HG02840 (cell line): ENCODE results near the gene SPP1.
"Not testable (repeated sequence)": the region's sequence is repeated elsewhere in the genome, so short reads cannot be mapped to it uniquely, and the experiment has no call there.

Source experiments
- ATAC-seq: cut with Tn5 transposase; IDR thresholded peaks from one replicate; pipeline ENCODE4 v1.9.1; 2021; ENCODE audit warnings: mild to moderate bottlenecking, moderate library complexity, moderate number of reproducible peaks; ENCODE audit not compliant: unreplicated experiment, low FRiP score

Gene SPP1

GRCh38 chr4:88017516-88018297 lies 42.2 kb downstream of the SPP1 start:
- no peak for ATAC-seq

- ATAC-seq, result no peak
These were observed 43.0 kb downstream of the SPP1 start for GRCh38 chr4:88018466-88018865.

- ATAC-seq, result no peak
These were observed 46.3 kb downstream of the SPP1 start for GRCh38 chr4:88021824-88022223.

- ATAC-seq, result no peak
These were observed 46.8 kb downstream of the SPP1 start for GRCh38 chr4:88022289-88022688.

GRCh38 chr4:88025868-88026661 lies 50.6 kb downstream of the SPP1 start:
- not testable (repeated sequence) for ATAC-seq

- no peak for ATAC-seq
These were observed 52.4 kb downstream of the SPP1 start for GRCh38 chr4:88027611-88028608.

GRCh38 chr4:88028946-88029345 lies 53.4 kb downstream of the SPP1 start:
- no peak for ATAC-seq

GRCh38 chr4:88029556-88029955 lies 54.0 kb downstream of the SPP1 start:
- ATAC-seq, result no peak

GRCh38 chr4:88030565-88031310 lies 55.2 kb downstream of the SPP1 start:
- ATAC-seq, result no peak
